RKO (cell line): ENCODE measurements around the gene CDH23.

ENCODE experiments used
- DNase-seq: peaks from one replicate; pipeline ENCODE4 v3.0.0-alpha.2; 2016; ENCODE audit warnings: low spot score

The CDH23 gene

GRCh38 chr10:71486484-71487114 lies 89.9 kb downstream of the CDH23 start:
- DNase-seq: peak; percentile 23

GRCh38 chr10:71487726-71488125 lies 91.0 kb downstream of the CDH23 start:
- DNase-seq: no peak

DNA sequence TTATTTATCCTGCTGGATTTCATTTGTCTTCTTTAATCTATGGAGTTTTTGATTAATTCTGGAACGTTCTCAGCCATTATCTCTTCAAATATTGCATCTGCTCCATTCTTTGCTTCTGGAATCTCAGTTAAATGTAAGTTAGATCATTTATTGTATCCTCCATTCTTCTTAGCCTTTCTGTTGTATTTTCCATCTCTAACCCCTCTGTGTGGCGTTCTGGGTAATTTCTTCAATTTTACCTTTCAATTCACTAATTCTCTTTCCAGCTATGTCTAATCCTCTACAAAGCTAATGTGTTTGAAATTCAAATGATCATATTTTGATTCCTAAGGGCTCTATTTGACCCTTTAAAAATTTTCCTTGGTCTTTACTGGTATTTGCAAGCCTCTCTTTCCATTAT lies 92.4 kb downstream of the CDH23 start:
- no peak for DNase-seq

GRCh38 chr10:71492872-71493271 lies 96.2 kb downstream of the CDH23 start:
- no peak for DNase-seq

DNA sequence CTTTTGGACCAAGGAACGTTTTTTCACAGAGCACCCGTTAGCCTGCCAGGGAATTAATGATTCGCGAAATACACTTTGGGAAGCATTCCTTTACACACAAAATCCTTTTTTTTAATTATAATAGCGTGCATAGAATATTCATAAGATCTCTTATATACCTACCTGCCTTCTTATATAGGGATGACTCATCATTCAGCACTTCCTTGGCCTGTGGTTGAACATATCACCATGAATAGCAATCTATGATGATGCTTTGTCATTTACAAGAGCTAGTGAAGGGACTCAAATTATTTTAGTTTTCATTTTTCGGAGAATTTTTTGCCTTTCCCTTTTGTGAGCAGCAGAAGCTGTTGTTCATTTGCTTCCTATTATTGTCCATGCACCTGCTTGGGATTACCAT lies 97.0 kb downstream of the CDH23 start:
- no peak for DNase-seq

DNA sequence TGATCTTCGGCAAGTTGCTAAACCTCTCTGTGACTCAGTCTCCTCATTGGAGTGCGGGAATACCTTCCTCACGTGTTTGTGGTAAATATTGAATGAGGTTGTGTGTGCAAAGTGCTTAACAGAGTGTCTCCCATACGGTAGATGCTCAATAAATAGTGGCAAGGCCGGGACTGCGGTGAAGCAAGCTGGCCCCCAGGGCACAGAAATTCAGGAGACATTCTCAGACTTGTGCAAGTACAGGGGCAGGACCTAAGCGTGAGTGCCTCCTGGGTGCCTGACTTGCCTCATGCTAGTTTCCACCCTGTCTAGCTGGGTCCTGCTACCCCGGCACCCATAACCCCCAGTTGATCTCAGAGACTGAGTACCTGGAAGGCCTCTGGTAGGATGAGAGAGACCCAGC lies 97.8 kb downstream of the CDH23 start:
- no peak for DNase-seq

GRCh38 chr10:71494980-71495381 lies 98.3 kb downstream of the CDH23 start:
- DNase-seq: no peak

DNA sequence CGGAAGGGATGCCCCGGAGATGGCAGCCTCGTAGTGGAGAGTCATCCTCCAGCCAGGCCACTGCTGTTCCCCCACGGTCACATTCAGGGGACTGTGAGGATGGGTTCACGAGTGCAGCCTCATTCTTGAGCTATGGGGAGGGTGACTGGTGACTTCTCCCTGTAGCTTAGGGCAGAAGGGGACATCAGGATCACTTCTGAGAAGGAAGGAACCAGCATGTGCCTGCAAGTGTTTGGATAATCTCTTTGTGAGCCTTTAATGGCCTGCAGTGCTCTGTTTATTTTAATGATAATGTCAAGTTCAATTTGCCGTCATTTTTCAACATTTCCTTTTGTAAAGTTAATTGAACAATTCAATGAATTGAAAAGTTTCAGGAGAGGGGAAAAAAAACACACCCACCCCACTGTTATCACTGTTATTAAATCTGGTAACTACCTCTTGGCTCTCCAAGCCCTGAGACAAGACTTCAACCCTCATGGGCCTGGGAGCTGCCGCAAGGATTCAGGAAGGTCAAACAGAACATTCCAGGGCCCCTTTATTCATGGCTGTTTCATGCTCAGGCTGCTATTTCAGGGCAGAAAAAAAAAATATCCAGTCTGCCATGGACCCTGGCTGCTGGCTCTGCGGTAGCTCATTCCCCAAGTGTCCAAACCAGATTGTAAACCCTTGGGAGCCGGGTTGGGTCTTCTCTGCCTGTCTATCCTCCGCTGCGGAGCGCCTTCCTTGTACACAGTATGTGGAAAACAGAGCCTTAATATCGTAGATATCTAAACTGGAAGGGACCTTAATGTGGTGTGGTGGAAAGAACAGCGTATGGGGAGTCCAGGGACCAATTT lies 100.4 kb downstream of the CDH23 start:
- DNase-seq: no peak

GRCh38 chr10:71497763-71498326 lies 101.1 kb downstream of the CDH23 start:
- DNase-seq: no peak

- no peak for DNase-seq
Measured at GRCh38 chr10:71501402-71501801, 104.7 kb downstream of the CDH23 start.

DNA sequence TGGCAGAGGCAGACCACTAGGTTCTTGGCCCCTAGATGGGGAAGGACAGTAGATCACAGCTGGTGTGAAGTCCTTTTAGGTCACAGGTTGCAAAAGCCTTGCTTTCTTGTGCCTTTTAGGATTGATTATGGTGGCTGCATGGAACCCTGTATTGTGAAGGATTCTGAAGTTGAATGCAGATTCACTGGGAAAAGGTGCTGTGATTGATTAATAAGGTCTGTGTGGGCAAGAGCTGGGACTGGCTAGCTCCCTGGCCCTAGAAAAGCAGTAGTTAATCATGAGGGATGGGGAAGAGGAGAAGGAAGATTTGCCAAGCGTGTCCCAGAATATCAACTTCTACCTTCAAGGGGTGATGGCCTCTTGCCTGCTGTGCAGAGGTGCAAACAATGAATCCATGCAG lies 105.5 kb downstream of the CDH23 start:
- no peak for DNase-seq

DNA sequence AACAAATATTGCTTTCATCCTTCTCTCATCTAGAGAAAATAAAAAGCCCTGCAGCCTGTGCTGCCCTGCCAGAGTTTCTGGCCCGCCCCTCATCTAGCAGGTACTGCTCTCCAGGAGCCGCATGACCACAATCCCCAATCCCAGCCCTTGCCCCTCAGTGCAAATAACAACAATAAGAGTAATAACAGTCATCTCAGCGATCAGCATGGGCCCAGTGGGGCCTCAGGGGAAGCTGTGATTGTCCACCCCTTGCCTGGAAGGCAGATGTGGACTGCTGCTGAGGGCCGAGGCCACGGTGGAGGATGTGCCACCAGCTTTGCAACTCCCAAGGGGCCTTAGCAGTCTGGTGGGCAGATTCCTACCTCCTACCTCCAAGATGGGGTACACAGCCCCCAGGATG lies 106.1 kb downstream of the CDH23 start:
- DNase-seq: no peak

- DNase-seq: no peak
Measured at GRCh38 chr10:71504168-71504567, 107.4 kb downstream of the CDH23 start.

GRCh38 chr10:71504570-71504969 lies 107.8 kb downstream of the CDH23 start:
- DNase-seq: no peak

DNA sequence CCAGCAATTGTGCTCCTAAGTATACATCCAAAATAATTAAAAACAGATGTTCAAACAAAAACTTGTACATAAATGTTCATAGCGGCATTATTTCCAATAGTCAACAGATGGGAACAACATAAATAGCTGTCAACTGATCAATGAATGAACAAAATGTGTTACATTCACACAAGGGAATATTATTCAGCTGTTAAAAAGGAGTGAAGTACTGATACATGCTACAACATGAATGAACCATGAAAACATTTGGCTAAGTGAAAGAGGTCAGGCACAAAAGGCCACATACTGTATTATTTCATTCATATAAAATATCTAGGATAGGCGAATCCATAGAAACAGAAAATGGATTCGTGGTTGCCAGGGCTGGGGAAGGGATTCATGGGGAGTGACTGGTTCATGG lies 109.1 kb downstream of the CDH23 start:
- DNase-seq: no peak

GRCh38 chr10:71509444-71509843 lies 112.7 kb downstream of the CDH23 start:
- peak; percentile 3 for DNase-seq

- no peak for DNase-seq
Measured at GRCh38 chr10:71511206-71511605, 114.5 kb downstream of the CDH23 start.

DNA sequence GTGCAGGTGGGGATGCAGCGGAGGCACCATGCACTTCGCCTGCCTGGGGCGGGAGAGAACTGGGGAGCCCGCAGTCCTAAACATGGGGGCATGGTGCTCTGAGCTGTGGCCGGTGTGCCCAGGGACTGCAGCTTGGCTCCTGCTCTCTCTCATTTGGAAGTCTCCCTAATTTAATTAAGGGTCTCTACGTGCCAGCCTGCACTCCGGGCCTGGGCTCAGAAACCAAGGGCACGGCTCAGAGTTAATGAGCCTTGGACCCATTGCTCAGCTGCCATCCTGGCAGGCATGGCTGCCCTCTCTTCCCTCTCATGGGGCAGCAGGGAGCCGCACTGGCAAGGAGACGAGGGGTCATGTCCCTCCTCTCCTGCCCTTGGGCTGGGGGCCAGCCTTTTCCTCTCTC lies 115.6 kb downstream of the CDH23 start:
- no peak for DNase-seq

GRCh38 chr10:71512761-71513539 lies 116.2 kb downstream of the CDH23 start:
- no peak for DNase-seq

- DNase-seq: no peak
Measured at GRCh38 chr10:71513540-71513853, 116.8 kb downstream of the CDH23 start.

DNA sequence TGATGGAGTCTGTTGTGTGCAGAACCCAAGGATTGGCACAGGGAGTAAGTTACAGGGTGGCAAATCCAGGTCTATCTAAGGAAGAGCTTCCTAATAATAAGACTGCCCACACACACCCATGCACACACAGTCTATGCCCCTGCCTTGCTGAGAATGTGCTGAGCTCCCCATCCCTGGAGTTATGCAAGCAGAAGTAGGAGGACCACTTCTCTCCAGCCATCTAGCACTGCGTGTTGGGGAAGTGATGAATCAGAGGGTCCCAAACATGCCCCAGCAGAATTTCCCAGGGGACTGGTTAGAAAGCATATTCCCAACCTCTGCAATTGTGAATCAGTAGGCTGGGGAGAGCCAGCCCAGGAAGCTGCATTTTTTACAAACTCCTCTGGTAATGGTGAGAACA lies 117.2 kb downstream of the CDH23 start:
- no peak for DNase-seq

DNA sequence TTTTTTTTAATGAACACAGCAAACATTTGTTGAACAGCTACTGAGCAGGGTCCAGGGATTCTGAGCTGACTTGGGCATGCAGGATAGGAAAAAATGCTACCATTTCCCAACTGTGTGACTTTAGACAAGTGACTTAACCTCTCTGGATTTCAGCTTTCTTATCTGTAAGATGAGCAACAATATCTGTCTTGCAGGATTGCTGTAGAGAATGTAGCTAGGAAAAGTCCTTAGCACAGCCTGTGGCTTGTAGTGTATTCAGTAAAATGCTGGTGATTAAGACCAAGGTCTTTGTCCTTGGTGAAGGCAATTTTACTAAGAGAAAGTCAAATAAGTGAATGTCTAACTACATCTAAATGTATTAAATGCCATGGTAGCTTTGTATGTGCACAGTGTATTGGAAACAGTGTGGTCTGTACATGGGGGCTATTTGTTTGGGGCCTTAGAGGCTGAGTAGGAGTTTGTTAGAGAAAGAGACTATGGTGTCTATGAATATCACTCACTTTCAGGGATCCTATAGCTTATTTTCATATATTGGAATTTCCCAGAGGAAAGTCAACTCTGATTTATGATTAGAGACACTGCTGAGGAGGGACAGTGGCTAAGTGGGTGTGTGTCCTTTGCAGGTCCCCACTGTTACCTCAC lies 118.9 kb downstream of the CDH23 start:
- DNase-seq: no peak
